GM13977 (cell line): ENCODE data around the gene SPTBN2.
A peak's percentile ranks its signal among the peaks of the same experiment; 100 is the strongest.

Experiments
- DNase-seq: peaks from one replicate; pipeline ENCODE4 v3.0.0; 2012; ENCODE audit warnings: low spot score
- CTCF ChIP-seq: IDR thresholded peaks from 2 replicates; pipeline ENCODE4 v1.5.1; 2012; ENCODE audit warnings: mild to moderate bottlenecking, control low read depth; ENCODE audit not compliant: insufficient read depth; ENCODE audit errors: extremely low read depth, missing control alignments
- in situ Hi-C: fragments of 300-500 bp; cut with MboI; formaldehyde crosslinking; loops from one replicate; pipeline ENCODE4 v1.12.0; 2022; ENCODE audit warnings: low sequenced_read_pairs, low pct_unique_long_range_greater_than_20kb, mixed read lengths, inconsistent platforms; ENCODE audit not compliant: unreplicated experiment

The SPTBN2 gene

DNA sequence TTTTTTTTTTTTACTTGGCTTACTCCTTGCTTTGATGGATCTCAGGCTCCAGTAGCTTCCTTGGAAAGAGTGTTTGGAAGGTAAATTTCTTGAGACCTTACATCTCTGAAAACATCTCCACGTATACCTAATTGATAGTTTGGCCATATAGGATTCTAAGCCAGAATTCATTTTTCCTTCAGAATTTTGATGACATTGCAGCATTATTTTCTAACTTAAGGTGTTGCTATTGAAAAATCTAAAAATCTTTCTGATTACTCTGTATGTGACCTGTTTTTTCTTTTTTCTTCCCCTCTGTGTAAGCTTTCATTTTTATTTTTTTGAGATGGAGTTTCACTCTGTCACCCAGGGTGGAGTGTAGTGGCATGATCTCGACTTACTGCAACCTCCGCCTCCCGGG lies 23.1 kb upstream of the SPTBN2 start:
- DNase-seq = no peak
- in situ Hi-C loops = no loop called here
- no peak for TF ChIP-seq CTCF

DNA sequence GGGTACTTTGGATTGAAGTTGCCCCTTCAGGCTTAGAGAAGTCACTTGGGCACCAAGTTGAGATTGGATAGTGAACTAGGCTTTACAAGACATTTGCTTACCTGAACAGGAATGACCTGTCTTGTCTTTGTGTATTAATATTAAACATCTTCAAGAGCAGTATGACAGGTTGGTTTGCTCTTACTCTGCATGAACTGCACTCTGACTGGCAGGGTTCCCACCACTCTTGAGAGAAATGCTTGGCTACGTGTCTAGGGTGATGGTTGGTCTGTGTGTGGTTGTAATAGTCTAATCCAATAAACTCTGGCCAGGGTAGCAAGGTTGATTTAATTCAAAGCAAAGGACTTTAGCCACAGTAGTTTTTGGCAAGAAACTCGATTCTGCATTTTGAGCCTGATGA lies 20.1 kb upstream of the SPTBN2 start:
- TF ChIP-seq CTCF = no peak
- in situ Hi-C loops = no loop called here
- DNase-seq = no peak

DNA sequence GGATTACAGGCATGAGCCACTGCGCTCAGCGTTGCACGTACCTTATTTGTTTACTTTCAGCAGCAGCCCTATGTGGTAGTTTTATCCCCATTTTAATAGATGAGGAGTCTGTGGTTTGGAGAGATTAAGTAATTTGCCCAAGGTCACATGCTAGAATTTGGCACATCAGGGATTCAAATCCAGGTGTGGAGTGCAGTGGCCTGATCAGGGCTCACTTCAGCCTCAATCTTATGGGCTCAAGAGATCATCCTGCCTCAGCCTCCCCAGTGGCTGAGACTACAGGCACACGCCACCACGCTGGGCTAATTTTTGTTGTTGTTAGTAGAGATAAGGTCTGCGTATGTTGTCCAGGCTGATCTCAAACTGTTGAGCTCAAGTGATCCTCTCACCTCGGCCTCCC lies 18.5 kb upstream of the SPTBN2 start:
- DNase-seq = no peak
- in situ Hi-C loops = no loop called here
- no peak for TF ChIP-seq CTCF

DNA sequence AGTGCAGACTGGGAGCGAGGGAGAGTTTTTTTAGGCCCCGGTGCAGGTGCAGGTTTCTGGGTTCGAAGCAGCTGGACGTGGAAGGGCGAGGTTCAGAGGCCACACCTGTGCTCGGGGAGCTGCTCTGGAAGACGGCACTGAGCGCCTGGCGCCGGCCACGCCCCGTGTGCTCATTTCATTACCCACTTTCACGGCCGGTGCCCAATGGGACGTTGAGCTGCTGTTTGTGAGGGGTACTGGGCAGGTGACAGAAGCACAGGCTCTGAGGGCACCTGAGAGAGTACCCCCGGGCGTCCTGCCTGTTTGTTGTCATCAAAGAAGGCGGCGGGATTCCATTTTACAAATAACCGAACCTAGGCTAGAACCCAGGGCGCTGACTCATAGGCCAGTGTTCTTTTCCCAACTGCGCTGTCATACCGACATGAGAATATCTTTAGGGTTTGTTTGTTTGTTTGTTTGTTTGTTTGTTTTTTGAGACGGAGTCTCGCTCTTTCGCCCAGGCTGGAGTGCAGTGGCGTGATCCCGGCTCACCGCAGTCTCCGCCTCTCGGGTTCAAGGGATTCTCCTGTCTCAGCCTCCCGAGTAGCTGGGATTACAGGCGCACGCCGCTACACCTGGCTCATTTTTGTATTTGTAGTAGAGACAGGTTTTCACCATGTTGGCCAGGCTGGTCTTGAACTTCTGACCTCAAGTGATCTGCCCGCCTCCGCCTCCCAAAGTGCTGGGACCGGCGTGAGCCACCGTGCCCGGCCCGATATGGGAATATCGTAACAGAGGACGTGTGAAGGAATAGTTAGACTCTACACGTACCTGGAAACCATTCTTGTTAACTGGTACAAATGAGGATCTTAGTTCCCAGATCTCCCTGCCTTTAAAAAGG lies 16.6 kb upstream of the SPTBN2 start:
- no peak for TF ChIP-seq CTCF
- peak; percentile 70 for DNase-seq
- in situ Hi-C loops = no loop called here

- peak; percentile 98 for DNase-seq
- in situ Hi-C loops = no loop called here
- TF ChIP-seq CTCF = no peak
These were observed 15.7 kb upstream of the SPTBN2 start for GRCh38 chr11:66744485-66745355.

DNA sequence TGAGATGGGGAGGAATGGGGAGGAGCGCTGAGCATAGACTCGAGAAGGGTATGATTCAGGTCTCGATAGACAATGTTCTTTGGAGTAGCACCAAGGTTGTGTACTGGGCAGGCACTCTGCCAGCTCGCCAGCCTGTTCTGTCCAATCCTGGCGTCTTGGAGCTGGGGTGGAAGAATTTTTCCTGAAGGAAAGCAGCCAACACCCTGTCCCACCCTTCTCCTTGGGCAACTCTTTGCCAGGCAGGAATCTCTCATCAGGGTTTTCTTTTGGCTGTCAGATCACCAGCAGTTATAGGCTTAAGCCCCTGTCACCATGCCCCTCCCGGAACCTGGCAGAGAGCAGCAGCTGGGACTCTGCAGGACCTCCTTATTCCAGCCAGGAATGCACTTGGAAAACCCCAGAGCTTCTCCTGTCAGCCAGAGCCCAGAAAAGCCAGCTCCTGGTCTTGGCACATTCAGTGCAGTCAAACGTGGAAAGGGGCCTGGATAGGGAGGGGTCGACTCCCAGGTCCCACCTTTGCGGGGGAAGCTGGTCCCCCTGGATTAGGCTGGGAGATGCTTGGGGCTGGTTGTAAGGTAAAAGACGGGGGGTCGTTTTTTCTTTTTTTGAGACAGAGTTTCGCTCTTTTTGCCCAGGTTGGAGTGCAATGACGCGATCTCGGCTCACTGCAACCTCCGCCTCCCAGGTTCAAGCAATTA lies 14.4 kb upstream of the SPTBN2 start:
- in situ Hi-C loops = no loop called here

More for the DNA sequence above, 14.4 kb upstream of the SPTBN2 start:
- no peak for DNase-seq
- TF ChIP-seq CTCF = no peak
